K562 (cell line): ENCODE measurements around the gene CNGA3. TPM values are rescaled to one million over a fixed set of nuclear protein-coding genes. Genes with fewer than 3 reads are reported as not detected.

Experiments
- ATAC-seq: fragments of 200-7000 bp; cut with Tn5 transposase; 3 replicates; pipeline ENCODE4 v1.9.1; 2020; ENCODE audit warnings: moderate library complexity
- BruUV-seq: library from RNA; stranded (reverse); fragments of 400-500 nt; replicated peaks from 2 replicates; lab custom pipeline; 2021; lab: Mats Ljungman, UMichigan
- CTCF ChIA-PET: fragments of 300-600 bp; formaldehyde crosslinking; extraction: SDS; loops from one replicate; lab custom pipeline; 2021; ENCODE audit warnings: low intra/inter-chr PET ratio; lab: Yijun Ruan, JAX
- POLR2A ChIA-PET: fragments of 300-600, 350-650 bp; sonication (Branson Sonifier 250); formaldehyde crosslinking; extraction: SDS; loops from one replicate; lab custom pipeline; 2021; ENCODE audit warnings: antibody characterized with exemption, inconsistent platforms; lab: Yijun Ruan, JAX
- DNase-seq, 4 experiments: peaks; one replicate each; pipeline versions ENCODE4 v3.0.0 to v3.0.0-alpha.2; 2011 to 2018; ENCODE audit warnings: low spot score in 3 of 4, mixed read lengths in 3 of 4; ENCODE audit errors: extremely low read depth in 1 of 4
- FAIRE-seq: peaks from 2 replicates; lab custom pipeline; 2011; peaks lifted over from hg19 to GRCh38; lab: Jason Lieb, UNC
- H2AFZ ChIP-seq: 2 replicates; pipeline ENCODE4 v1.6.0; 2011; ENCODE audit warnings: low read depth, low read length, control low read depth, inconsistent platforms
- H3K27ac ChIP-seq: fragments of 200-600 bp; 3 replicates; pipeline ENCODE4 v1.8.0; 2011; ENCODE audit warnings: low read depth, mild to moderate bottlenecking, control low read depth, inconsistent platforms, low read length, moderate library complexity, mixed read lengths; ENCODE audit errors: extremely low read depth
- H3K27me3 ChIP-seq, 2 experiments: fragments of 300-600 bp in 1 of 2; 2 replicates in 1 of 2; 3 replicates in 1 of 2; pipeline versions ENCODE4 v1.6.0 to v1.8.0; 2011; ENCODE audit warnings: inconsistent platforms in 2 of 2, low read length in 2 of 2, mild to moderate bottlenecking in 1 of 2, mixed read lengths in 1 of 2, moderate library complexity in 1 of 2; ENCODE audit not compliant: control insufficient read depth in 2 of 2, insufficient read depth in 2 of 2
- H3K36me3 ChIP-seq: fragments of 300-600 bp; 3 replicates; pipeline ENCODE4 v1.8.0; 2011; ENCODE audit warnings: mild to moderate bottlenecking, low read length, inconsistent platforms; ENCODE audit not compliant: control insufficient read depth, insufficient read depth
- H3K4me1 ChIP-seq, 2 experiments: fragments of 200-600 bp in 1 of 2; replicated peaks in 1 of 2; 2 replicates in 1 of 2; 3 replicates in 1 of 2; pipeline versions ENCODE4 v1.5.1 to v1.8.0; 2011; ENCODE audit warnings: inconsistent platforms in 2 of 2, low read length in 2 of 2, mild to moderate bottlenecking in 1 of 2, mixed read lengths in 1 of 2, moderate library complexity in 1 of 2; ENCODE audit not compliant: control insufficient read depth in 2 of 2, insufficient read depth in 2 of 2
- H3K4me2 ChIP-seq: 2 replicates; pipeline ENCODE4 v1.6.1; 2011; ENCODE audit warnings: low read length, control low read depth, inconsistent platforms, mixed read lengths; ENCODE audit not compliant: insufficient read depth
- H3K4me3 ChIP-seq: fragments of 200-600 bp; sonication (generic), shearing (Covaris generic); 2 replicates; pipeline ENCODE4 v1.5.1; 2016; ENCODE audit warnings: control low read depth, inconsistent platforms
- H3K79me2 ChIP-seq: fragments of 200-600 bp; 3 replicates; pipeline ENCODE4 v1.8.0; 2011; ENCODE audit warnings: low read length, inconsistent platforms; ENCODE audit not compliant: control insufficient read depth, insufficient read depth
- H3K9ac ChIP-seq, 2 experiments: 2 replicates each; pipeline versions ENCODE4 v1.6.0 to v1.6.1; 2011; ENCODE audit warnings: low read depth in 2 of 2, low read length in 2 of 2, control low read depth in 1 of 2, inconsistent platforms in 1 of 2, mild to moderate bottlenecking in 1 of 2, mixed read lengths in 1 of 2; ENCODE audit not compliant: insufficient read depth in 1 of 2
- H3K9me1 ChIP-seq: one replicate; pipeline ENCODE4 v1.6.0; 2011; ENCODE audit warnings: inconsistent platforms, mild to moderate bottlenecking, low read length, moderate library complexity; ENCODE audit not compliant: control insufficient read depth, insufficient read depth
- H3K9me3 ChIP-seq: replicated peaks from 2 replicates; pipeline ENCODE4 v1.5.1; 2011; ENCODE audit warnings: low read depth, low read length, inconsistent platforms; ENCODE audit not compliant: control insufficient read depth, insufficient read depth
- H4K20me1 ChIP-seq: replicated peaks from 2 replicates; pipeline ENCODE4 v1.6.1; 2011; ENCODE audit warnings: low read length, inconsistent platforms, mixed read lengths; ENCODE audit not compliant: control insufficient read depth, insufficient read depth
- BCL6 ChIP-seq: fragments of 250-450 bp; sonication (Bioruptor Pico); IDR thresholded peaks from 2 replicates; pipeline ENCODE4 v1.4.0; 2020
- CBFB ChIP-seq: sonication (generic); formaldehyde crosslinking; IDR thresholded peaks from 2 replicates; pipeline ENCODE4 v1.4.0; 2020; ENCODE audit warnings: mild to moderate bottlenecking, missing genetic modification reagents
- CC2D1A ChIP-seq: fragments of 450-650 bp; IDR thresholded peaks from 2 replicates; pipeline ENCODE4 v1.6.1; 2017; ENCODE audit warnings: mild to moderate bottlenecking
- FOXM1 ChIP-seq, 2 experiments: fragments of 450-650 bp in 1 of 2; sonication (generic) in 1 of 2; formaldehyde crosslinking in 1 of 2; IDR thresholded peaks; 2 replicates each; pipeline versions ENCODE4 v1.6.1 to v1.9.0; 2017 to 2022; ENCODE audit warnings: low read depth in 2 of 2, mild to moderate bottlenecking in 2 of 2, missing genetic modification reagents in 1 of 2, moderate library complexity in 1 of 2
- HDAC2 ChIP-seq: fragments of 450-650 bp; IDR thresholded peaks from 2 replicates; pipeline ENCODE4 v1.6.1; 2016; ENCODE audit warnings: mild to moderate bottlenecking
- KLF10 ChIP-seq: fragments of 250-450 bp; sonication (Bioruptor Pico); IDR thresholded peaks from 2 replicates; pipeline ENCODE4 v1.6.1; 2021; ENCODE audit warnings: matching md5 sums
- NR1H2 ChIP-seq: sonication (generic); formaldehyde crosslinking; IDR thresholded peaks from 2 replicates; pipeline ENCODE4 v1.4.0; 2020; ENCODE audit warnings: mild to moderate bottlenecking, missing genetic modification reagents
- PML ChIP-seq: IDR thresholded peaks from 2 replicates; pipeline ENCODE4 v1.6.1; 2012; ENCODE audit warnings: low read length, inconsistent platforms
- SMAD1 ChIP-seq: fragments of 150-350 bp; IDR thresholded peaks from 2 replicates; pipeline ENCODE4 v1.6.1; 2014; ENCODE audit warnings: low read length, low read depth; ENCODE audit not compliant: partially characterized antibody
- U2AF1 ChIP-seq: fragments of 200-400 bp; formaldehyde crosslinking; optimal IDR thresholded peaks from 2 replicates; pipeline ENCODE3; 2017; ENCODE audit warnings: mild to moderate bottlenecking, low read depth, low read length, moderate library complexity
- ZNF224 ChIP-seq: sonication (generic); formaldehyde crosslinking; IDR thresholded peaks from 2 replicates; pipeline ENCODE4 v1.8.0; 2022; ENCODE audit warnings: mild to moderate bottlenecking, missing genetic modification reagents
- ZNF232 ChIP-seq: sonication (generic); formaldehyde crosslinking; IDR thresholded peaks from 2 replicates; pipeline ENCODE4 v1.8.0; 2022; ENCODE audit warnings: mild to moderate bottlenecking, missing genetic modification reagents
- WGBS: fragments of 100-300 bp; shearing (Covaris generic); methylation state at CpG from one replicate; pipeline ENCODE4 v1.1.6; 2016; ENCODE audit warnings: low coverage, mixed read lengths; ENCODE audit not compliant: insufficient coverage; ENCODE audit errors: missing lambda C conversion rate; 5-methylcytosine and 5-hydroxymethylcytosine counted together
- in situ Hi-C: fragments of 300-500 bp; cut with MboI; formaldehyde crosslinking; loops from 4 replicates; pipeline ENCODE4 v1.15.0; 2018; ENCODE audit warnings: inconsistent platforms, mixed read lengths
- intact Hi-C: fragments of 100-400 bp; cut with micrococcal nuclease; formaldehyde crosslinking; loops from 2 replicates; pipeline ENCODE4 v1.14.2; 2022
- polyA plus RNA-seq, 8 experiments: library from polyadenylated mRNA; depleted of rRNA in 4 of 8; stranded (reverse) in 5 of 8; unstranded in 3 of 8; fragments of >200 nt; fragmentation: Nextera tagmentation in 2 of 8; fragmentation: Illumina TruSeq in 1 of 8; extraction: Ambion mirVana in 2 of 8; extraction: Trizol in 1 of 8; gene quantifications; 2 replicates each; pipeline versions ENCODE4 v1.2.1 to v1.2.3, GENCODE V29; 2011 to 2014; ENCODE audit warnings: inconsistent platforms in 1 of 8, missing spikeins in 1 of 8
- total RNA-seq, 7 experiments: library from RNA; depleted of rRNA in 6 of 7; stranded (reverse); fragments of >200 nt in 6 of 7; fragmentation: Illumina TruSeq in 2 of 7; extraction: Trizol in 2 of 7; gene quantifications; 2 replicates each; pipeline versions ENCODE4 v1.2.1 to v1.2.3, GENCODE V29; 2011 to 2021; ENCODE audit warnings: low replicate concordance in 1 of 7
- TF ChIP-seq, protein P1 (sequence below), 2 experiments: IDR thresholded peaks in 1 of 2; conservative IDR thresholded peaks in 1 of 2; 2 replicates each; pipeline ENCODE4 v1.6.1; 2016; ENCODE audit warnings: low read depth in 2 of 2, mild to moderate bottlenecking in 1 of 2, missing compliant biosample characterization in 1 of 2, missing genetic modification characterization in 1 of 2, moderate library complexity in 1 of 2
- TF ChIP-seq, protein P2 (sequence below), 2 experiments: fragments of 450-650 bp; IDR thresholded peaks; 2 replicates each; pipeline ENCODE4 v1.6.1; 2018; ENCODE audit warnings: mild to moderate bottlenecking in 2 of 2, low read depth in 1 of 2; ENCODE audit not compliant: partially characterized antibody in 2 of 2

CNGA3 gene
- total and polyA plus RNA-seq, 9 of the 15 experiments (the other 6 are each of a cell fraction or from before 2014, with no cell fraction given): not detected

DNA sequence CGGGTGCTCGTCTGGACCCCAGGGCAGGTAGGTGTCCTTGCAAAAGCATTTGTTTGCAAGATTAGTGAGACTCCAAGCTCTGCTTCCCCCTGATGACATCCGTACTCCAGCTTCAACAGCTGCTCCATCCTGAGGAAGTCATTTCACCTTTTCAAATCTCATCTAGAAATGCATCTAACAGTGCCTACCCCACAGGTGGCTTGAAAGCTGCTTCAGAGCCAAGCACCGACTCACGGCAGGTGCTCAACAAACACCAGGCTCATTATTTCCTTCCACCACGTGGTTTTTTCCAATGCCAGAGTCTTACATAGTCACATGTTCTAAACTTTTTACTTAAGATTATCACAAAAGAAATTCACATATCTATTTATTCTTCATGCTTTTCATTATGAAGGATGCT lies 31.9 kb downstream of the CNGA3 start:
- TF ChIP-seq ZNF224 (CRISPR knock-in tag) (no peak), CC2D1A (no peak), ZNF232 (no peak), KLF10 (CRISPR knock-in tag) (no peak), SMAD1 (no peak), U2AF1 (no peak), CBFB (no peak), HDAC2 (no peak), BCL6 (CRISPR knock-in tag) (no peak), NR1H2 (CRISPR knock-in tag) (no peak), FOXM1 (IDR thresholded peaks at IDR 0.05; ENCODE audit: low read depth) (no peak), FOXM1 (CRISPR knock-in tag; IDR thresholded peaks at IDR 0.05; ENCODE audit: low read depth) (no peak), PML (no peak)
- TF ChIP-seq, protein P1, sequence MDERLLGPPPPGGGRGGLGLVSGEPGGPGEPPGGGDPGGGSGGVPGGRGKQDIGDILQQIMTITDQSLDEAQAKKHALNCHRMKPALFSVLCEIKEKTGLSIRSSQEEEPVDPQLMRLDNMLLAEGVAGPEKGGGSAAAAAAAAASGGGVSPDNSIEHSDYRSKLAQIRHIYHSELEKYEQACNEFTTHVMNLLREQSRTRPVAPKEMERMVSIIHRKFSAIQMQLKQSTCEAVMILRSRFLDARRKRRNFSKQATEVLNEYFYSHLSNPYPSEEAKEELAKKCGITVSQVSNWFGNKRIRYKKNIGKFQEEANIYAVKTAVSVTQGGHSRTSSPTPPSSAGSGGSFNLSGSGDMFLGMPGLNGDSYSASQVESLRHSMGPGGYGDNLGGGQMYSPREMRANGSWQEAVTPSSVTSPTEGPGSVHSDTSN (CRISPR knock-in tag; IDR thresholded peaks at IDR 0.05; ENCODE audit: low read depth): no peak
- TF ChIP-seq, protein P1 (tag; conservative IDR thresholded peaks at IDR 0.05; ENCODE audit: low read depth): no peak
- TF ChIP-seq, protein P2, sequence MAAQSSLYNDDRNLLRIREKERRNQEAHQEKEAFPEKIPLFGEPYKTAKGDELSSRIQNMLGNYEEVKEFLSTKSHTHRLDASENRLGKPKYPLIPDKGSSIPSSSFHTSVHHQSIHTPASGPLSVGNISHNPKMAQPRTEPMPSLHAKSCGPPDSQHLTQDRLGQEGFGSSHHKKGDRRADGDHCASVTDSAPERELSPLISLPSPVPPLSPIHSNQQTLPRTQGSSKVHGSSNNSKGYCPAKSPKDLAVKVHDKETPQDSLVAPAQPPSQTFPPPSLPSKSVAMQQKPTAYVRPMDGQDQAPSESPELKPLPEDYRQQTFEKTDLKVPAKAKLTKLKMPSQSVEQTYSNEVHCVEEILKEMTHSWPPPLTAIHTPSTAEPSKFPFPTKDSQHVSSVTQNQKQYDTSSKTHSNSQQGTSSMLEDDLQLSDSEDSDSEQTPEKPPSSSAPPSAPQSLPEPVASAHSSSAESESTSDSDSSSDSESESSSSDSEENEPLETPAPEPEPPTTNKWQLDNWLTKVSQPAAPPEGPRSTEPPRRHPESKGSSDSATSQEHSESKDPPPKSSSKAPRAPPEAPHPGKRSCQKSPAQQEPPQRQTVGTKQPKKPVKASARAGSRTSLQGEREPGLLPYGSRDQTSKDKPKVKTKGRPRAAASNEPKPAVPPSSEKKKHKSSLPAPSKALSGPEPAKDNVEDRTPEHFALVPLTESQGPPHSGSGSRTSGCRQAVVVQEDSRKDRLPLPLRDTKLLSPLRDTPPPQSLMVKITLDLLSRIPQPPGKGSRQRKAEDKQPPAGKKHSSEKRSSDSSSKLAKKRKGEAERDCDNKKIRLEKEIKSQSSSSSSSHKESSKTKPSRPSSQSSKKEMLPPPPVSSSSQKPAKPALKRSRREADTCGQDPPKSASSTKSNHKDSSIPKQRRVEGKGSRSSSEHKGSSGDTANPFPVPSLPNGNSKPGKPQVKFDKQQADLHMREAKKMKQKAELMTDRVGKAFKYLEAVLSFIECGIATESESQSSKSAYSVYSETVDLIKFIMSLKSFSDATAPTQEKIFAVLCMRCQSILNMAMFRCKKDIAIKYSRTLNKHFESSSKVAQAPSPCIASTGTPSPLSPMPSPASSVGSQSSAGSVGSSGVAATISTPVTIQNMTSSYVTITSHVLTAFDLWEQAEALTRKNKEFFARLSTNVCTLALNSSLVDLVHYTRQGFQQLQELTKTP (IDR thresholded peaks at IDR 0.05; ENCODE audit: low read depth in 1 of 2, partially characterized antibody in 2 of 2): no peak
- Histone ChIP-seq H3K27me3 (peaks cover 31 to 74% of the 10 kb centered on the region in 2 experiments), H3K4me2 (no peak overlapping the region), H3K36me3 (no peaks in the 10 kb centered on the region), H3K9me3 (no peaks in the 10 kb centered on the region), H3K27ac (no peak overlapping the region), H3K9me1 (peaks cover 3% of the 10 kb centered on the region), H3K79me2 (no peaks in the 10 kb centered on the region), H3K4me3 (no peak overlapping the region), H2AFZ (no peak overlapping the region), H3K9ac (no peak overlapping the region), H4K20me1 (no peaks in the 10 kb centered on the region; the same call in 1 of the 2 replicates), H3K4me1 (no peaks in the 10 kb centered on the region)
- in situ Hi-C loops: loop anchor here (25.0 kb wide), 1 partner anchor 566 kb away; no protein-coding TSS in a partner anchor
- no peak for ATAC-seq
- intact Hi-C loops: no loop called here
- no peak for FAIRE-seq
- CTCF ChIA-PET: no interaction called here
- no TSS peak for BruUV-seq
- no peak for DNase-seq
- POLR2A ChIA-PET: interaction anchor here (0.7 kb wide), 2 partner anchors 15 to 660 kb away, joined by 3 to 4 read pairs; no protein-coding TSS in a partner anchor
- 3% methylated on average over 6 of the region's 6 CpGs for WGBS
